Right lobe of liver (tissue), 4 donors: Measurements from ENCODE around the gene XPA.

Experiments used
- CTCF ChIP-seq, 4 donors: fragments of 200-600 bp in 3 of 4; fragments of 450-650 bp in 1 of 4; IDR thresholded peaks; one replicate each; pipeline versions ENCODE4 v1.5.1 to v1.8.0; 2016 to 2022; ENCODE audit warnings: antibody characterized with exemption in 4 of 4, mild to moderate bottlenecking in 2 of 4
- POLR2A ChIP-seq: fragments of 450-650 bp; IDR thresholded peaks from one replicate; pipeline ENCODE4 v1.6.1; 2017; ENCODE audit warnings: antibody characterized with exemption, mild to moderate bottlenecking
- donor health status: DM: no; HTN: no; CAD: no.
- donor health status: DM: no; HTN: no; CAD: no.
- donor health status: DM: no; HTN: yes; CAD: no.

GRCh38 chr9:97647996-97648395, 49.1 kb downstream of the XPA start:
- no peak for TF ChIP-seq CTCF (IDR thresholded peaks at IDR 0.05)
- TF ChIP-seq POLR2A: no peak
